Subcutaneous abdominal adipose tissue (tissue), 5 donors: ENCODE data around the gene LENG1.

Experiments
- H3K27ac ChIP-seq: one replicate; pipeline ENCODE4 v1.7.0; 2013; ENCODE audit warnings: low read depth, mild to moderate bottlenecking, inconsistent platforms, low read length, moderate library complexity
- H3K27me3 ChIP-seq, 5 donors: one replicate each; pipeline ENCODE4 v1.7.0; 2013; ENCODE audit warnings: low read length in 5 of 5, inconsistent platforms in 1 of 5; ENCODE audit not compliant: control insufficient read depth in 5 of 5, insufficient read depth in 4 of 5
- H3K36me3 ChIP-seq, 5 donors: one replicate each; pipeline ENCODE4 v1.7.0; 2013; ENCODE audit warnings: low read length in 5 of 5; ENCODE audit not compliant: control insufficient read depth in 5 of 5, insufficient read depth in 5 of 5
- H3K4me1 ChIP-seq, 5 donors: one replicate each; pipeline ENCODE4 v1.7.0; 2013; ENCODE audit warnings: low read length in 5 of 5, mild to moderate bottlenecking in 3 of 5, moderate library complexity in 1 of 5; ENCODE audit not compliant: control insufficient read depth in 5 of 5, insufficient read depth in 5 of 5
- H3K4me3 ChIP-seq, 5 donors: one replicate each; pipeline ENCODE4 v1.7.0; 2013; ENCODE audit warnings: low read length in 5 of 5, low read depth in 1 of 5
- H3K9ac ChIP-seq, 5 donors: one replicate each; pipeline ENCODE4 v1.7.0; 2013; ENCODE audit warnings: low read length in 5 of 5, mild to moderate bottlenecking in 4 of 5, moderate library complexity in 3 of 5
- H3K9me3 ChIP-seq, 5 donors: one replicate each; pipeline ENCODE4 v1.7.0; 2013; ENCODE audit warnings: low read length in 5 of 5; ENCODE audit not compliant: control insufficient read depth in 5 of 5
- donor health status: healthy.
- donor health status: healthy.
- donor health status: healthy.
- donor health status: healthy.
- donor health status: healthy.

Gene LENG1

GRCh38 chr19:54168174-54168917 is 8.8 kb upstream of the LENG1 start:
- Histone ChIP-seq H3K9me3 (no peaks in the 10 kb centered on the region), H3K9ac (no peak overlapping the region), H3K4me3 (no peak overlapping the region), H3K27ac (no peak overlapping the region), H3K4me1 (peaks cover 3 to 24% (median 10%) of the 10 kb centered on the region in 5 donors), H3K36me3 (no peaks in the 10 kb centered on the region), H3K27me3 (peaks cover 9 to 21% (median 15%) of the 10 kb centered on the region in 5 donors)

DNA sequence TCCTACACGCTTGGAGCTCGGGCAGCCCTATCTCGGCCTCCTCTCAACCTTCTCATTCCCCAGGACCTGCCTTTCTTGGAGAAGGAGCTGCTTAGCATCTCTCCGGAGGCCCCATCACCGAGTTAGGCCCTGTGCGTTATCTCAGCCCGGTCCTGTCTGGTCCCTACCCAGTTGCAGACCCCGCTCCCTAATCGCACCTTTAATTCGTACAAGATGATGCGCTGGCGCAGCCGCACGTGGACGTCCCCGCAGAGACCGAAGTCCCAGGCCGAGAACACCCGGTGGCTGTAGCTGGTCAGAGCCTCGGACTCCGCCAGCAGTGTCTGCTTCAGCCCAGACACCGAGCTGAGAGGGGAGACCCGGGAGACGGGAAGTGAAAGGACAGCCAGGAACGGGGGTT is 5.7 kb upstream of the LENG1 start:
- Histone ChIP-seq H3K4me3 (no peak overlapping the region), H3K36me3 (no peaks in the 10 kb centered on the region), H3K4me1 (peaks cover 5 to 37% (median 28%) of the 10 kb centered on the region in 5 donors), H3K27ac (no peak overlapping the region), H3K27me3 (peaks cover 0 to 11% (median 9%) of the 10 kb centered on the region in 5 donors), H3K9ac (no peak overlapping the region), H3K9me3 (no peaks in the 10 kb centered on the region)

DNA sequence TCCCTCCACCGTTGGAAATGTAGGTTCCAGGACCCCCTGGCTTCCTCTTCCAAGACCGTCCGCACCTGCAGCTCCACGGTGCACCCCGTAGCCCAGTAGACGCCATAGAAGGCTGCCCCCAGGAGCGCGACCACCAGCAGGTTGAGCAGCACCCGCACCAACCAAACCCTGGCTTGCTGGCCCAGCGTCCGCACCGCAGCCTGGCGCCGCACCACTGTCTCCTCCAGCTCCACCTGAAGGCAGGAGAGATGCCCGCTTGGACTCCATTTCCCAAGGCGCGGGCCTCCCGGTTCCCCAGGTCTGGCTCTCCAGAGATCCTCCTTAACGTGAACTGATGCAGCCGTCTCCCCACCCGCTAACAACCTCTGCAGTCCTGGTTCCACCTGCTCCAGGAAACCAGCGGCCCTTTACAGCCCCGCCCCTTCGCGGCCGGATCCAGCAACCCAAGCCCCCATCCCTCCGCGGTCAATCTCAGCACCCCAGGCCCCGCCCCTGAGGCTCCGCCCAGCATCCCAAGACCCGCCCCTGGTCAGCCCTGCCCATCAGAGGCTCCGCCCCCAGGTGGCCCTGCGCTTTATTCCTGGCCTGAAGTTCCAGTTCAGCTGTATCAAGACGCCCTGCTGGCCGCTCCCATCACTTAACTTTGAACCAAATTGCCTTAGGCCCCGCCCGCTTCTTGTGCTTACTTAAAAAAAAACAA is 5.0 kb upstream of the LENG1 start:
- no peaks in the 10 kb centered on the region for H3K9me3 ChIP-seq
- peak overlapping the region in 1 of 5 donors; percentile 38 for H3K4me3 ChIP-seq
- no peak overlapping the region for H3K27ac ChIP-seq
- H3K36me3 ChIP-seq = no peaks in the 10 kb centered on the region
- H3K4me1 ChIP-seq = peaks cover 7 to 41% (median 31%) of the 10 kb centered on the region in 5 donors
- H3K9ac ChIP-seq = no peak overlapping the region
- H3K27me3 ChIP-seq = peaks cover 0 to 11% (median 9%) of the 10 kb centered on the region in 5 donors

- H3K27me3 ChIP-seq = peaks cover 0 to 10% (median 7%) of the 10 kb centered on the region in 5 donors
- H3K27ac ChIP-seq = no peak overlapping the region
- H3K4me3 ChIP-seq = peak overlapping the region in 3 of 5 donors; percentile 58 to 62 (median 58)
- peaks cover 15 to 49% (median 43%) of the 10 kb centered on the region in 5 donors for H3K4me1 ChIP-seq
- H3K9me3 ChIP-seq = no peaks in the 10 kb centered on the region
- H3K36me3 ChIP-seq = peaks cover 0 to 3% (median 2%) of the 10 kb centered on the region in 5 donors
- no peak overlapping the region for H3K9ac ChIP-seq
These were observed 3.4 kb upstream of the LENG1 start for GRCh38 chr19:54162884-54163283.

DNA sequence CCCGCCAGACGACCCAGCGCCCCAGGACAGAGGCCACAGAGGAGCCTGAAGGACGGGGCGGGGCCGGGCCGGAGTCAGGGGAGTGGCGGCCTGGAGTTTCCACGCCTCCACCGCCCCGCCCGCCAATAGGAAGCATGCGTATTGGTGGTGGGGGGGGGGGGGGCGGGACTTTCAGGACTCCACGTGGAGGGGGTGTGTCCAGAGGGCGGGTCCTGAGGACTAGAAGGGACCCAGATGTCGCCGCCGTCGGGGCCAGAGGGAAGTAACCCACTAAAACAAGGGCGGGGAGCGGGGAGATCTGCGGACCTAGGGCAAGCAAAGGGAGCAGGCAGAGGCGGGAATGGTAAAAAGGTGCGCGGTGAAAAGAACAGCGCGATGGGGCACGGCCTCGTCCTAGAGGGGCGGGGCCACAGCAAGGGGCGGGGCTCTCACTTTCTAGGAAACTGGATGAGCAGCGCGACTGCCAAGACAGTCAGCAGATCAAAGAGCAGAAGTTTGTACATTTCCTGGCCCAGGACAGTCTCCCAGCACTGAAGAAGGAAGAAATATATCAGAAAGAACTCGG is 2.8 kb upstream of the LENG1 start:
- H3K36me3 ChIP-seq = peaks cover 0 to 9% (median 6%) of the 10 kb centered on the region in 5 donors
- H3K27me3 ChIP-seq = peaks cover 0 to 10% (median 7%) of the 10 kb centered on the region in 5 donors
- no peak overlapping the region for H3K9ac ChIP-seq
- no peaks in the 10 kb centered on the region for H3K9me3 ChIP-seq
- peak overlapping the region; percentile 55 to 66 (median 58) for H3K4me3 ChIP-seq
- H3K4me1 ChIP-seq = peaks cover 15 to 50% (median 43%) of the 10 kb centered on the region in 5 donors
- no peak overlapping the region for H3K27ac ChIP-seq

DNA sequence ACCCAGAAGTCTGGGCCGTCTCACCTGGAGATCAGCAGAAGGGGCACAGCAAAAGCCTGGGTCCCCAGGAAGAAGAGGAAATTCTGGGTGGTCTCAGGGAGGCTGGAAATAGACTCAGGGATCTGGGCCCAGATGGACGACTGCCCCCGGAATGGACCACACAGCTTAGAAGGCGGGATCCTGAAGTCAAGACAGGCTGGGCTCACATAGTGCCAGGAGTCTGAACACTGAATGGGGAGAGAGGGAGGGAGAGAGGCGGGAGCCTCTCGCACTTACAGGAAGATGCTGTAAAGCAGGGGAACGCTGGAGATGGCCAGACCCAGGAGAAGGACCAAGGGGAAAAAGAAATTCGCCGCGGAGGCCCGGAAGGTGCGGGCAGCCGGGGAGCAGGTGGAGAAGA is 1.3 kb upstream of the LENG1 start:
- no peak overlapping the region for H3K27ac ChIP-seq
- H3K9me3 ChIP-seq = no peaks in the 10 kb centered on the region
- peaks cover 0 to 24% (median 20%) of the 10 kb centered on the region in 5 donors for H3K36me3 ChIP-seq
- peaks cover 15 to 50% (median 43%) of the 10 kb centered on the region in 5 donors for H3K4me1 ChIP-seq
- peak overlapping the region; percentile 69 to 96 (median 85) for H3K4me3 ChIP-seq
- peak overlapping the region in 1 of 5 donors; percentile 83 for H3K9ac ChIP-seq
- peaks cover 0 to 9% (median 6%) of the 10 kb centered on the region in 5 donors for H3K27me3 ChIP-seq

DNA sequence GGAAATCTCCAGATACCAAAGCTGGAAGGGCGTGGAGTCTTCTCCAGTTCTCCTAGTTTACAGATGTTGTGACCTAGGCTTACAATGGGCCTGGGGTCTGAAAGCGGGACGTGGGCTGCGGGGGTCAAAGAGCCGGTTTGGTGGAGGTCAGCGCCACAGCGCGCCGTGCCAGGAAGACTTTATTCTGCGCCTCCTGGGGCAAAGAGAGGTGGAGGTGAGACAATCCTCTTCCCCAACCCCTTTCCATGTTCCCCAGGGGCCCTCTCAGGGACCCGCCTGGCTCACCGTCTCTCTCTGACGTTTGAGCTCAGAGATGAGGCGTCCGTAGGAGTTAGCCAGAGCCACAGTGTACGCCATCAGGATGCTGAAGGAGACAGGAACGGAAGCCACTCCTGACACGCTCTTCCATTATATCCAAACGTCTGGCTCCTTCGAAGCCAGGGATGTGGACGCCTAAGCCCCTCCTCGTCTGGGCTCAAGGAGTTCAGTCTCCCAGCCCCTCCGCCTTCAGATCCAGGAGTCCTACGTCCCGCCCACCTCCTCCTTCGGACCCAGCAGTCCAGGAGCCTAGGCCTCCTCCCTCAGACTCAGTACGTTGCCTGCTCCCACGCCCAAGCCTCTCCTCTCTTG is 776 bp upstream of the LENG1 start:
- Histone ChIP-seq H3K36me3 (peaks cover 0 to 29% (median 24%) of the 10 kb centered on the region in 5 donors), H3K9ac (peak overlapping the region in 4 of 5 donors; percentile 56 to 83 (median 64)), H3K4me1 (peaks cover 15 to 50% (median 43%) of the 10 kb centered on the region in 5 donors), H3K27ac (peak overlapping the region; percentile 23), H3K27me3 (peaks cover 0 to 8% (median 6%) of the 10 kb centered on the region in 5 donors), H3K9me3 (no peaks in the 10 kb centered on the region), H3K4me3 (peak overlapping the region; percentile 69 to 96 (median 85))

- H3K4me3 ChIP-seq = peak overlapping the region; percentile 74 to 96 (median 85)
- H3K27ac ChIP-seq = peak overlapping the region; percentile 88
- H3K36me3 ChIP-seq = peaks cover 5 to 43% (median 39%) of the 10 kb centered on the region in 5 donors
- no peaks in the 10 kb centered on the region for H3K9me3 ChIP-seq
- H3K27me3 ChIP-seq = no peaks in the 10 kb centered on the region
- peak overlapping the region; percentile 3 to 75 (median 48) for H3K9ac ChIP-seq
- H3K4me1 ChIP-seq = peaks cover 15 to 41% (median 37%) of the 10 kb centered on the region in 5 donors
These were observed 639 bp downstream of the LENG1 start for GRCh38 chr19:54158812-54159351.

- Histone ChIP-seq H3K4me1 (peaks cover 15 to 42% (median 36%) of the 10 kb centered on the region in 5 donors), H3K27ac (no peak overlapping the region), H3K9me3 (no peaks in the 10 kb centered on the region), H3K9ac (no peak overlapping the region), H3K36me3 (peaks cover 5 to 63% (median 57%) of the 10 kb centered on the region in 5 donors), H3K4me3 (no peak overlapping the region), H3K27me3 (no peaks in the 10 kb centered on the region)
These were observed 2.6 kb downstream of the LENG1 start for GRCh38 chr19:54156953-54157352.
